SK-N-SH treated with all-trans-retinoic acid at 6 μM for 48 hours (cell line): ENCODE results near the gene RXRA.

Experiments used
- ARNTL ChIP-seq: fragments of 450-650 bp; formaldehyde crosslinking; IDR thresholded peaks from 2 replicates; pipeline ENCODE4 v1.5.0; 2020; ENCODE audit warnings: low read depth, mild to moderate bottlenecking, moderate library complexity, borderline replicate concordance
- ESRRG ChIP-seq: fragments of 250-450 bp; sonication (Bioruptor Pico); IDR thresholded peaks from 2 replicates; pipeline ENCODE4 v1.6.1; 2021; ENCODE audit warnings: mild to moderate bottlenecking
- GLIS3 ChIP-seq: fragments of 250-450 bp; sonication (Bioruptor Pico); IDR thresholded peaks from 2 replicates; pipeline ENCODE4 v1.5.0; 2020; ENCODE audit warnings: mild to moderate bottlenecking, moderate library complexity
- RARB ChIP-seq: fragments of 250-450 bp; sonication (Bioruptor Pico); IDR thresholded peaks from 2 replicates; pipeline ENCODE4 v1.8.0; 2021; ENCODE audit warnings: mild to moderate bottlenecking, moderate library complexity
- TOX ChIP-seq: fragments of 250-450 bp; sonication (Bioruptor Pico); IDR thresholded peaks from 2 replicates; pipeline ENCODE4 v1.8.0; 2021; ENCODE audit warnings: mild to moderate bottlenecking, moderate library complexity, borderline replicate concordance
- ZC3H10 ChIP-seq: fragments of 250-450 bp; sonication (Bioruptor Pico); IDR thresholded peaks from 2 replicates; pipeline ENCODE4 v1.5.1; 2021; ENCODE audit warnings: mild to moderate bottlenecking, moderate library complexity
- TF ChIP-seq, protein P1 (sequence below): fragments of 250-450 bp; sonication (Bioruptor Pico); IDR thresholded peaks from 2 replicates; pipeline ENCODE4 v1.8.0; 2020; ENCODE audit warnings: mild to moderate bottlenecking, moderate library complexity, borderline replicate concordance
- TF ChIP-seq, protein P2 (sequence below): fragments of 250-450 bp; sonication (Bioruptor Pico); IDR thresholded peaks from 2 replicates; pipeline ENCODE4 v1.5.0; 2020; ENCODE audit warnings: mild to moderate bottlenecking, moderate library complexity

DNA sequence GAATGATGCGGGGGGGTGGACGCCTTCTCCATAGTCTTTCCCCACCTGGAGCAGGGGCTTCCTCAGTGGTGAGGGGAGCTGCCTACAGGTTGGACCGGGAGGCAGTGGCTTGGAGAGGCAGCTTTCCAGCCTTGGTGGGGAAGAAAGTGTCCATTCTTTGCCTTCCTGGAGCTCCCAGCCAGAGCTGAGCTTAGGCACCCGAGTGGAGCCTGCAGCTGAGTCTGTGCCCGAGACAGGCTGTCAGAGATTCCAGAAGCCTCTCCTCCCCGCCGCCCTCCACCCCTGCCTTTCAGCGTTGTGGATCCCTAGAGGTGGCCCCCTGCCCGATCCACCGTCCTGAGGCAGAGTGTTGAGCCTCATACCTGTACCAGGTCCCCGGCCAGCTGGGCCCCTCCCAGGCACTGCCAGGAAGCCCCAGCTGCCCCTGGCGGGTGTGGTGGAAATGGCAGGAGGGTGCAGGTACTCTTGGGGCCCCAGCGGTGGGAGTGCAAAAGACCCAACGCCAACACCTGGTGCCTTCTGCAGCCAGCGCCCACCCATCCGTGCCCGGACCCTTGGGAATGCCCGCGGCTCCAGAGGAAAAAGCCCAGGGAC, 112.0 kb downstream of the RXRA start:
- TF ChIP-seq, protein P1, sequence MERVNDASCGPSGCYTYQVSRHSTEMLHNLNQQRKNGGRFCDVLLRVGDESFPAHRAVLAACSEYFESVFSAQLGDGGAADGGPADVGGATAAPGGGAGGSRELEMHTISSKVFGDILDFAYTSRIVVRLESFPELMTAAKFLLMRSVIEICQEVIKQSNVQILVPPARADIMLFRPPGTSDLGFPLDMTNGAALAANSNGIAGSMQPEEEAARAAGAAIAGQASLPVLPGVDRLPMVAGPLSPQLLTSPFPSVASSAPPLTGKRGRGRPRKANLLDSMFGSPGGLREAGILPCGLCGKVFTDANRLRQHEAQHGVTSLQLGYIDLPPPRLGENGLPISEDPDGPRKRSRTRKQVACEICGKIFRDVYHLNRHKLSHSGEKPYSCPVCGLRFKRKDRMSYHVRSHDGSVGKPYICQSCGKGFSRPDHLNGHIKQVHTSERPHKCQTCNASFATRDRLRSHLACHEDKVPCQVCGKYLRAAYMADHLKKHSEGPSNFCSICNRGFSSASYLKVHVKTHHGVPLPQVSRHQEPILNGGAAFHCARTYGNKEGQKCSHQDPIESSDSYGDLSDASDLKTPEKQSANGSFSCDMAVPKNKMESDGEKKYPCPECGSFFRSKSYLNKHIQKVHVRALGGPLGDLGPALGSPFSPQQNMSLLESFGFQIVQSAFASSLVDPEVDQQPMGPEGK (CRISPR knock-in tag): no peak
- no peak for TF ChIP-seq TOX (CRISPR knock-in tag)
- TF ChIP-seq GLIS3 (CRISPR knock-in tag): no peak
- TF ChIP-seq, protein P2, sequence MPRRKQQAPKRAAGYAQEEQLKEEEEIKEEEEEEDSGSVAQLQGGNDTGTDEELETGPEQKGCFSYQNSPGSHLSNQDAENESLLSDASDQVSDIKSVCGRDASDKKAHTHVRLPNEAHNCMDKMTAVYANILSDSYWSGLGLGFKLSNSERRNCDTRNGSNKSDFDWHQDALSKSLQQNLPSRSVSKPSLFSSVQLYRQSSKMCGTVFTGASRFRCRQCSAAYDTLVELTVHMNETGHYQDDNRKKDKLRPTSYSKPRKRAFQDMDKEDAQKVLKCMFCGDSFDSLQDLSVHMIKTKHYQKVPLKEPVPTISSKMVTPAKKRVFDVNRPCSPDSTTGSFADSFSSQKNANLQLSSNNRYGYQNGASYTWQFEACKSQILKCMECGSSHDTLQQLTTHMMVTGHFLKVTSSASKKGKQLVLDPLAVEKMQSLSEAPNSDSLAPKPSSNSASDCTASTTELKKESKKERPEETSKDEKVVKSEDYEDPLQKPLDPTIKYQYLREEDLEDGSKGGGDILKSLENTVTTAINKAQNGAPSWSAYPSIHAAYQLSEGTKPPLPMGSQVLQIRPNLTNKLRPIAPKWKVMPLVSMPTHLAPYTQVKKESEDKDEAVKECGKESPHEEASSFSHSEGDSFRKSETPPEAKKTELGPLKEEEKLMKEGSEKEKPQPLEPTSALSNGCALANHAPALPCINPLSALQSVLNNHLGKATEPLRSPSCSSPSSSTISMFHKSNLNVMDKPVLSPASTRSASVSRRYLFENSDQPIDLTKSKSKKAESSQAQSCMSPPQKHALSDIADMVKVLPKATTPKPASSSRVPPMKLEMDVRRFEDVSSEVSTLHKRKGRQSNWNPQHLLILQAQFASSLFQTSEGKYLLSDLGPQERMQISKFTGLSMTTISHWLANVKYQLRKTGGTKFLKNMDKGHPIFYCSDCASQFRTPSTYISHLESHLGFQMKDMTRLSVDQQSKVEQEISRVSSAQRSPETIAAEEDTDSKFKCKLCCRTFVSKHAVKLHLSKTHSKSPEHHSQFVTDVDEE (CRISPR knock-in tag): no peak
- no peak for TF ChIP-seq ESRRG (CRISPR knock-in tag)
- TF ChIP-seq ARNTL (CRISPR knock-in tag): no peak
- TF ChIP-seq ZC3H10: no peak
- TF ChIP-seq RARB: no peak
